ENCODE data around the gene ABLIM1. TPM values are rescaled to one million over a fixed set of nuclear protein-coding genes. Genes with fewer than 3 reads are reported as not detected.

The ABLIM1 gene
- total RNA-seq, 1 donor from 2014 or later, result 70.0 TPM

GRCh38 chr10:114511881-114512280 lies 146.2 kb downstream of the ABLIM1 start:
- H3K9me3 Mint-ChIP-seq (ENCODE audit: unreplicated experiment), result no peaks in the 10 kb centered on the region
- DNase-seq (ENCODE audit: low read depth), result no peak
- H3K4me3 ChIP-seq (ENCODE audit: insufficient read depth, low read depth, low read length), result no peak overlapping the region
- H3K79me2 ChIP-seq (ENCODE audit: insufficient read depth, low read length), result no peaks in the 10 kb centered on the region
- H3K36me3 ChIP-seq (ENCODE audit: insufficient read depth, low read length), result no peaks in the 10 kb centered on the region
- no peak overlapping the region for H3K27ac ChIP-seq (ENCODE audit: low read depth, low read length)
- H3K9me3 ChIP-seq (ENCODE audit: insufficient read depth, low read depth, low read length), result no peaks in the 10 kb centered on the region
- H4K20me1 ChIP-seq (ENCODE audit: insufficient read depth, low read length), result no peaks in the 10 kb centered on the region
- peaks cover 18% of the 10 kb centered on the region for H3K36me3 Mint-ChIP-seq (ENCODE audit: low read depth, unreplicated experiment)
- no peak for FAIRE-seq
- TF ChIP-seq EZH2 (IDR thresholded peaks at IDR 0.05; ENCODE audit: insufficient read depth, low read length), result no peak
- no peak for TF ChIP-seq CTCF (IDR thresholded peaks at IDR 0.05; ENCODE audit: insufficient read depth, low read depth, low read length)
- H2AFZ ChIP-seq (ENCODE audit: low read depth, low read length), result no peak overlapping the region
- H3K27me3 ChIP-seq (ENCODE audit: insufficient read depth, low read length), result peaks cover 5% of the 10 kb centered on the region
- H3K27ac Mint-ChIP-seq (ENCODE audit: unreplicated experiment), result no peak overlapping the region
- no peak overlapping the region for H3K4me3 Mint-ChIP-seq (ENCODE audit: unreplicated experiment)
- H3K4me2 ChIP-seq (ENCODE audit: low read length), result no peak overlapping the region
- no peak overlapping the region for H3K9ac ChIP-seq (ENCODE audit: low read length)
- H3K4me1 ChIP-seq (ENCODE audit: insufficient read depth, low read length), result peaks cover 8% of the 10 kb centered on the region
- H3K4me1 Mint-ChIP-seq (ENCODE audit: low read depth, unreplicated experiment), result peaks cover 11% of the 10 kb centered on the region
- no peaks in the 10 kb centered on the region for H3K27me3 Mint-ChIP-seq (ENCODE audit: low read depth, unreplicated experiment)

- Mint-ChIP-seq H3K27ac (ENCODE audit: unreplicated experiment) (no peak overlapping the region), H3K36me3 (ENCODE audit: low read depth, unreplicated experiment) (peaks cover 17% of the 10 kb centered on the region), H3K4me3 (ENCODE audit: unreplicated experiment) (no peak overlapping the region), H3K4me1 (ENCODE audit: low read depth, unreplicated experiment) (peaks cover 31% of the 10 kb centered on the region), H3K27me3 (ENCODE audit: low read depth, unreplicated experiment) (no peaks in the 10 kb centered on the region), H3K9me3 (ENCODE audit: unreplicated experiment) (no peaks in the 10 kb centered on the region)
- Histone ChIP-seq H3K4me2 (ENCODE audit: low read length) (no peak overlapping the region), H3K9me3 (ENCODE audit: insufficient read depth, low read depth, low read length) (no peaks in the 10 kb centered on the region), H4K20me1 (ENCODE audit: insufficient read depth, low read length) (no peaks in the 10 kb centered on the region), H3K79me2 (ENCODE audit: insufficient read depth, low read length) (no peaks in the 10 kb centered on the region), H2AFZ (ENCODE audit: low read depth, low read length) (no peak overlapping the region), H3K4me3 (ENCODE audit: insufficient read depth, low read depth, low read length) (no peak overlapping the region), H3K27me3 (ENCODE audit: insufficient read depth, low read length) (no peaks in the 10 kb centered on the region), H3K4me1 (ENCODE audit: insufficient read depth, low read length) (peaks cover 27% of the 10 kb centered on the region), H3K36me3 (ENCODE audit: insufficient read depth, low read length) (no peaks in the 10 kb centered on the region), H3K27ac (ENCODE audit: low read depth, low read length) (no peak overlapping the region), H3K9ac (ENCODE audit: low read length) (no peak overlapping the region)
- TF ChIP-seq CTCF (IDR thresholded peaks at IDR 0.05; ENCODE audit: insufficient read depth, low read depth, low read length), result no peak
- no peak for TF ChIP-seq EZH2 (IDR thresholded peaks at IDR 0.05; ENCODE audit: insufficient read depth, low read length)
- no peak for FAIRE-seq
- DNase-seq (ENCODE audit: low read depth), result no peak
Measured at GRCh38 chr10:114508376-114508775, 149.7 kb downstream of the ABLIM1 start.

GRCh38 chr10:114507449-114507848 lies 150.6 kb downstream of the ABLIM1 start:
- Histone ChIP-seq H3K9me3 (ENCODE audit: insufficient read depth, low read depth, low read length) (no peaks in the 10 kb centered on the region), H3K27ac (ENCODE audit: low read depth, low read length) (peak overlapping the region; percentile 4), H3K9ac (ENCODE audit: low read length) (no peak overlapping the region), H4K20me1 (ENCODE audit: insufficient read depth, low read length) (no peaks in the 10 kb centered on the region), H3K79me2 (ENCODE audit: insufficient read depth, low read length) (no peaks in the 10 kb centered on the region), H3K4me3 (ENCODE audit: insufficient read depth, low read depth, low read length) (no peak overlapping the region), H2AFZ (ENCODE audit: low read depth, low read length) (no peak overlapping the region), H3K27me3 (ENCODE audit: insufficient read depth, low read length) (no peaks in the 10 kb centered on the region), H3K4me1 (ENCODE audit: insufficient read depth, low read length) (peaks cover 27% of the 10 kb centered on the region), H3K36me3 (ENCODE audit: insufficient read depth, low read length) (no peaks in the 10 kb centered on the region), H3K4me2 (ENCODE audit: low read length) (no peak overlapping the region)
- peak; percentile 36 for DNase-seq (ENCODE audit: low read depth)
- peaks cover 31% of the 10 kb centered on the region for H3K4me1 Mint-ChIP-seq (ENCODE audit: low read depth, unreplicated experiment)
- no peaks in the 10 kb centered on the region for H3K9me3 Mint-ChIP-seq (ENCODE audit: unreplicated experiment)
- H3K4me3 Mint-ChIP-seq (ENCODE audit: unreplicated experiment), result no peak overlapping the region
- no peak overlapping the region for H3K27ac Mint-ChIP-seq (ENCODE audit: unreplicated experiment)
- peaks cover 17% of the 10 kb centered on the region for H3K36me3 Mint-ChIP-seq (ENCODE audit: low read depth, unreplicated experiment)
- no peak for FAIRE-seq
- TF ChIP-seq CTCF (IDR thresholded peaks at IDR 0.05; ENCODE audit: insufficient read depth, low read depth, low read length), result no peak
- TF ChIP-seq EZH2 (IDR thresholded peaks at IDR 0.05; ENCODE audit: insufficient read depth, low read length), result no peak
- H3K27me3 Mint-ChIP-seq (ENCODE audit: low read depth, unreplicated experiment), result no peaks in the 10 kb centered on the region
